GM18508 (cell line): Measurements from ENCODE around the gene MAF.

ENCODE experiments used
- ATAC-seq: cut with Tn5 transposase; IDR thresholded peaks from one replicate; pipeline ENCODE4 v1.9.1; 2021; ENCODE audit warnings: moderate number of reproducible peaks; ENCODE audit not compliant: insufficient read depth, unreplicated experiment

The MAF gene

GRCh38 chr16:79600638-79601091 lies at the start of gene MAF:
TSS of gene MAF (minus strand) at chr16:79600737. CDS start at chr16:79599902, 835 bp downstream.
- ATAC-seq = no peak

- no peak for ATAC-seq
Measured at GRCh38 chr16:79648826-79649225, 48.3 kb upstream of the MAF start.

GRCh38 chr16:79647586-79647985 lies 47.0 kb upstream of the MAF start:
- ATAC-seq = no peak

- ATAC-seq = no peak
Measured at GRCh38 chr16:79645701-79646100, 45.2 kb upstream of the MAF start.

GRCh38 chr16:79644971-79645667 lies 44.6 kb upstream of the MAF start:
- ATAC-seq = no peak

GRCh38 chr16:79642652-79643051 lies 42.1 kb upstream of the MAF start:
- ATAC-seq = no peak

GRCh38 chr16:79640513-79641360 lies 40.2 kb upstream of the MAF start:
- no peak for ATAC-seq

GRCh38 chr16:79639576-79640311 lies 39.2 kb upstream of the MAF start:
- no peak for ATAC-seq

GRCh38 chr16:79638386-79638785 lies 37.8 kb upstream of the MAF start:
- ATAC-seq = no peak

- ATAC-seq = no peak
Measured at GRCh38 chr16:79635488-79635887, 35.0 kb upstream of the MAF start.

- ATAC-seq = no peak
Measured at GRCh38 chr16:79634298-79634697, 33.8 kb upstream of the MAF start.

- no peak for ATAC-seq
Measured at GRCh38 chr16:79632289-79632688, 31.8 kb upstream of the MAF start.

GRCh38 chr16:79628988-79629387 lies 28.5 kb upstream of the MAF start:
- ATAC-seq = no peak

GRCh38 chr16:79628501-79628975 lies 28.0 kb upstream of the MAF start:
- peak; percentile 57 for ATAC-seq

- ATAC-seq = no peak
Measured at GRCh38 chr16:79627092-79627491, 26.6 kb upstream of the MAF start.

GRCh38 chr16:79625738-79626137 lies 25.2 kb upstream of the MAF start:
- no peak for ATAC-seq

- ATAC-seq = no peak
Measured at GRCh38 chr16:79623824-79624223, 23.3 kb upstream of the MAF start.

- ATAC-seq = no peak
Measured at GRCh38 chr16:79623062-79623461, 22.5 kb upstream of the MAF start.

GRCh38 chr16:79621027-79621426 lies 20.5 kb upstream of the MAF start:
- no peak for ATAC-seq

- no peak for ATAC-seq
Measured at GRCh38 chr16:79618692-79619050, 18.1 kb upstream of the MAF start.
